ENCODE results near the gene COPS3. TPM values are rescaled to one million over a fixed set of nuclear protein-coding genes. Genes with fewer than 3 reads are reported as not detected.

COPS3 gene
- total RNA-seq: 51.1 and 67.8 TPM in 2 replicates
- 98.4 and 123 TPM in 2 replicates for polyA plus RNA-seq

DNA sequence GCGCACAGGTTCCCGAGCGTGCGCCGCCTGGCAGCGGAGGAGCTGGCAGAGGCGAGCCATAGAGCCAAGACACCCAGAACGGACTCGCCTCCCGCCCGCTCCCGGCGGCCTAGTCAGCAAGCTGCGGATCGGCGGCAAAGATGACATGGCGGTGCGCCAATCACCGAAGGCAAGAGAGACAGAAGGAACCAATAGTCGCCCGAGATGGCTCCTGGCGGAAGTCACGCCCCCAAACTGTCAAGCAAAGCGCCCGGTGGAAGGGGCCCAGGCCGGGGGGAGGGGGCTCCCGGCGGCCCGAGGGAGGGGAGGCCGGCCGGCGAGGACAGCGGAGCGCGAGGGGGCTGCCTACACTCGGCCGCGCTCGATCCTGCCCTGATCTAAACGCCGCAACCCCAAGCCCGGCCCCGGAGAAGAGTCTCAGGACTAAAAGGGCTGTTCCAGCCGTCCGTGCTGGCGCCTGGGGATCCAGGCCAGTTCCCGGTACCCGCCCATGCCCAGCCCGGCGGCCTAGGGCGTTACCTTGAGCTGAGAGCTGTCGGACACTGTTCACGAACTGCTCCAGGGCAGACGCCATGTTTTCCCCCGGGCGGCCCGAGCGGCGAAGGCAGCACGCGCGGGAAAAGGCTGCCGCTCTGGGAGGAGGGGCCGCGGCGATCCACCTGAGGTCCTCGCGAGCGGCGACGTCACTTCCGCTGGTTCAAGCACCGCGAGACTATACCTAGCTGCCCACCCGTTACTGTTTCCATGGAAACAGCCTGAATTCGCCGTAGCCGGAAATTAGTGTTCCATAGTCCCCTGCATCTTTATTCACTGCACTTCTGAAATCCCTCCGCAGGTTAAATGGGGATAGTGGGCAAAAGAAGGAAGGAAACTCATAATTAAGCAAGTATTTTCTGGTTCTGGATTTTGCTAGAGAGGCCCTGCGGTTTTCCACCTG is at the start of gene COPS3:
TSS of gene COPS3 (minus strand) at position 634 of the 937 bp plus-strand sequence. CDS start at position 574, 60 bp downstream.
- no peaks in the 10 kb centered on the region for H3K36me3 ChIP-seq
- peak within 1 kb of the TSS; percentile 98 for H3K27ac ChIP-seq
- H3K4me1 ChIP-seq (ENCODE audit: low read depth): peaks cover 5% of the 10 kb centered on the region
- no peaks in the 10 kb centered on the region for H3K9me3 ChIP-seq (ENCODE audit: low read depth)
- peak; percentile 99 for DNase-seq (ENCODE audit: low read depth in 1 of 2, low spot score in 1 of 2)
- H3K4me3 ChIP-seq: peak within 1 kb of the TSS; percentile 78
- TF ChIP-seq, protein P1, sequence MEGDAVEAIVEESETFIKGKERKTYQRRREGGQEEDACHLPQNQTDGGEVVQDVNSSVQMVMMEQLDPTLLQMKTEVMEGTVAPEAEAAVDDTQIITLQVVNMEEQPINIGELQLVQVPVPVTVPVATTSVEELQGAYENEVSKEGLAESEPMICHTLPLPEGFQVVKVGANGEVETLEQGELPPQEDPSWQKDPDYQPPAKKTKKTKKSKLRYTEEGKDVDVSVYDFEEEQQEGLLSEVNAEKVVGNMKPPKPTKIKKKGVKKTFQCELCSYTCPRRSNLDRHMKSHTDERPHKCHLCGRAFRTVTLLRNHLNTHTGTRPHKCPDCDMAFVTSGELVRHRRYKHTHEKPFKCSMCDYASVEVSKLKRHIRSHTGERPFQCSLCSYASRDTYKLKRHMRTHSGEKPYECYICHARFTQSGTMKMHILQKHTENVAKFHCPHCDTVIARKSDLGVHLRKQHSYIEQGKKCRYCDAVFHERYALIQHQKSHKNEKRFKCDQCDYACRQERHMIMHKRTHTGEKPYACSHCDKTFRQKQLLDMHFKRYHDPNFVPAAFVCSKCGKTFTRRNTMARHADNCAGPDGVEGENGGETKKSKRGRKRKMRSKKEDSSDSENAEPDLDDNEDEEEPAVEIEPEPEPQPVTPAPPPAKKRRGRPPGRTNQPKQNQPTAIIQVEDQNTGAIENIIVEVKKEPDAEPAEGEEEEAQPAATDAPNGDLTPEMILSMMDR (IDR thresholded peaks at IDR 0.05; ENCODE audit: low read depth, low read length): no peak
- no peaks in the 10 kb centered on the region for H3K27me3 ChIP-seq

DNA sequence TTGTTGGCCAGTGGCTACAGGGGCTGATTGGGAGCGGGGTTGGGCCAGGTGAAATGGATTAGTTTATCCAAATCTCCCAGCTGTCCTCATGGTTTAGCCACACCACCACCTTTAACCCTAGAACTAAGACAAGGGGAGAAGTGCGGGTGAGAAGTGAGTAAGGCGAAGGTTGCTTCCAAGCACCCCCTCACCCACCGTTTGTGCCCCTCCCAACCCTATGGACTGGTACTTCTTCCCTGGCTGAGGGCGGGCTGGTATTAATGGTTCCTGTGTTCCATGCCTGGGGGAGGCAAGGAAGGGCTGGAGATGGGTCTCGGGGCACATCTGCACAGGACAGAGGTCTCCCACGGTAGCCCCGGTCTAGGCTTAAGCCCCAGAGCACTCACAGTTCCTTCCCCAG is 47.2 kb upstream of the COPS3 start:
- H3K4me1 ChIP-seq (ENCODE audit: low read depth): no peaks in the 10 kb centered on the region
- H3K36me3 ChIP-seq: no peaks in the 10 kb centered on the region
- H3K9me3 ChIP-seq (ENCODE audit: low read depth): no peaks in the 10 kb centered on the region
- H3K27me3 ChIP-seq: no peaks in the 10 kb centered on the region
- DNase-seq (ENCODE audit: low read depth in 1 of 2, low spot score in 1 of 2): no peak
- H3K27ac ChIP-seq: no peak overlapping the region
- TF ChIP-seq, protein P1 (IDR thresholded peaks at IDR 0.05; ENCODE audit: low read depth, low read length): no peak
- no peak overlapping the region for H3K4me3 ChIP-seq

DNA sequence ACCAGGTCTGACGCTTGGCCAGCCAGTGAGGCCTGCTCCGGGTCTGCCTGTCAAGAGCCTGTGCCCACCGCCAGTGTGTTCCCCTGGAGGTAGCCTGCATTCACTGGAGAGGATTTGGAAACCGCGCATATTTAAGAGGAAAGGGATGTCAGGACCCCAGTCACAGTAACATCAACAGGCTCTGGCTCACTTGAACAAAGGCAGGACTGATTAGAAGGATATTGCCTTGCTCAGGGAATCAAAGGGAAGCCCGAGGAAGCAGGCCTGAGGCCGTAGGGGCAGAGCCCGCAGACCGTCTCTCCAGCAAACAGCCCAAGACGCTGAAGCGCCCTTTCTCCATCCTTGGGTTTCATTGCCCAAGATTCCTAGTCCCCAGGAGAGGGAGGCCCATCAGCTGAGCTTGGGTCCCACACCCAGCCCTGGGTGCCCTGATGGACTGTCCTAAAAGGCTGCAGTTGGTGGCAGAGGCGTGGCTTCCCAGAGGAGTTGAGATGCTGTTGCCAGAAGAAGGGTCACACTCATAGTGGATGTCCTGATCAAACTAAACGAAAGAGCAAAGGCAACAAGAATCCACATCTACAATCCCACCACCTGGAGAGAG is 45.3 kb upstream of the COPS3 start:
- Histone ChIP-seq H3K27ac (no peak overlapping the region), H3K4me3 (no peak overlapping the region), H3K4me1 (ENCODE audit: low read depth) (no peaks in the 10 kb centered on the region), H3K36me3 (no peaks in the 10 kb centered on the region), H3K9me3 (ENCODE audit: low read depth) (no peaks in the 10 kb centered on the region), H3K27me3 (no peaks in the 10 kb centered on the region)
- DNase-seq (ENCODE audit: low read depth in 1 of 2, low spot score in 1 of 2): no peak
- TF ChIP-seq, protein P1 (IDR thresholded peaks at IDR 0.05; ENCODE audit: low read depth, low read length): no peak

DNA sequence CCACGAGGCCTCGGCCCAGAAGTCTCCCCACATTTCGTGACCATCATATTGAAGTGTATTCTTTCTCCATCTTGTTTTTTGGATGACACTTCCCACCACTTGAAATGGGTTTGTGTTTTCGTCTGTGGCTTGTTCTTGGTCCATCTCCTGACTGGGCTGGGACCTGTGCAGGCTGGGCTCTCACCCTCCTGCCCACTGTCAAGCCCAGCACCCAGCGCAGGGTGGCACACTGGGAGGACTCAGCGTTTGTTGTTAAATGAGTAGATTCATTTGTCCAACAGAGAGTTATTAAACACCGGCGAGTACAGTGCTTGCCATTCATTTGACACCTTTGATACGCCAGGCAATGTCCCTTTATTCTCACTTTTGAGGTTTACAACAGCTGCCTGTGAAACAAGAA is 44.8 kb upstream of the COPS3 start:
- no peaks in the 10 kb centered on the region for H3K9me3 ChIP-seq (ENCODE audit: low read depth)
- no peak overlapping the region for H3K27ac ChIP-seq
- TF ChIP-seq, protein P1 (IDR thresholded peaks at IDR 0.05; ENCODE audit: low read depth, low read length): no peak
- no peaks in the 10 kb centered on the region for H3K36me3 ChIP-seq
- H3K4me1 ChIP-seq (ENCODE audit: low read depth): no peaks in the 10 kb centered on the region
- no peaks in the 10 kb centered on the region for H3K27me3 ChIP-seq
- DNase-seq (ENCODE audit: low read depth in 1 of 2, low spot score in 1 of 2): no peak
- H3K4me3 ChIP-seq: no peak overlapping the region

DNA sequence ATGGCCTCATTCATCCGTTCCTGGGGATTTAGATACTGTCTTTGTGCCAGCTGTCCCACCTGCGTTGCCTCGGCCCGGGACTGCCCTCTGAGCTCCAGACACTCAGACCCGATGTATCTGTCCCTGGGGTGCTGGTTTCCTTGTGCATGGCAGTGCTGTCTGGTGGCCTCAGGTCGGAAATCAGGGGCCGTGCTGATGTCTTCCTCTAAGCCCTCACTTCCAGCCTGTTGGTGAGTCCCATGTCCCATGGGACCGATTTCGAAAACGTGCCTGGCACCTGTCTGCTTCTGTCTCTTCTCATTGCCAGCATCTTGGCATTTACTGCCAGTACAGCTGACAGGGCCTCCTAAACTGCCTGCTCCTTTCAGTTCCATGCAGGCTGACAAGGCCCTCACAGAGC is 44.2 kb upstream of the COPS3 start:
- Histone ChIP-seq H3K4me1 (ENCODE audit: low read depth) (no peaks in the 10 kb centered on the region), H3K27ac (no peak overlapping the region), H3K4me3 (no peak overlapping the region)

More for the DNA sequence above, 44.2 kb upstream of the COPS3 start:
- no peaks in the 10 kb centered on the region for H3K27me3 ChIP-seq
- DNase-seq (ENCODE audit: low read depth in 1 of 2, low spot score in 1 of 2): no peak
- H3K9me3 ChIP-seq (ENCODE audit: low read depth): no peaks in the 10 kb centered on the region
- no peaks in the 10 kb centered on the region for H3K36me3 ChIP-seq
- TF ChIP-seq, protein P1 (IDR thresholded peaks at IDR 0.05; ENCODE audit: low read depth, low read length): no peak
